ENCODE results near the gene GRB7.

- TF ChIP-seq CTCF (IDR thresholded peaks at IDR 0.05) (no peak), EZH2 (IDR thresholded peaks at IDR 0.05; ENCODE audit: borderline replicate concordance, insufficient read depth, low read depth, low read length, poor library complexity, severe bottlenecking) (no peak)
These were observed 27.4 kb downstream of the GRB7 start for GRCh38 chr17:39765175-39765574.

All from B cell (primary cell).